NOMO-1 treated with DMSO at 0.1 percent for 48 hours (cell line): ENCODE measurements around the gene YIPF4.
"Not testable (repeated sequence)": the region's sequence is repeated elsewhere in the genome, so short reads cannot be mapped to it uniquely, and the experiment has no call there.

ENCODE experiments used
- DNase-seq: peaks from one replicate; lab custom pipeline; 2025; ENCODE audit not compliant: unreplicated experiment; lab: John Stamatoyannopoulos, UW

The YIPF4 gene

DNA sequence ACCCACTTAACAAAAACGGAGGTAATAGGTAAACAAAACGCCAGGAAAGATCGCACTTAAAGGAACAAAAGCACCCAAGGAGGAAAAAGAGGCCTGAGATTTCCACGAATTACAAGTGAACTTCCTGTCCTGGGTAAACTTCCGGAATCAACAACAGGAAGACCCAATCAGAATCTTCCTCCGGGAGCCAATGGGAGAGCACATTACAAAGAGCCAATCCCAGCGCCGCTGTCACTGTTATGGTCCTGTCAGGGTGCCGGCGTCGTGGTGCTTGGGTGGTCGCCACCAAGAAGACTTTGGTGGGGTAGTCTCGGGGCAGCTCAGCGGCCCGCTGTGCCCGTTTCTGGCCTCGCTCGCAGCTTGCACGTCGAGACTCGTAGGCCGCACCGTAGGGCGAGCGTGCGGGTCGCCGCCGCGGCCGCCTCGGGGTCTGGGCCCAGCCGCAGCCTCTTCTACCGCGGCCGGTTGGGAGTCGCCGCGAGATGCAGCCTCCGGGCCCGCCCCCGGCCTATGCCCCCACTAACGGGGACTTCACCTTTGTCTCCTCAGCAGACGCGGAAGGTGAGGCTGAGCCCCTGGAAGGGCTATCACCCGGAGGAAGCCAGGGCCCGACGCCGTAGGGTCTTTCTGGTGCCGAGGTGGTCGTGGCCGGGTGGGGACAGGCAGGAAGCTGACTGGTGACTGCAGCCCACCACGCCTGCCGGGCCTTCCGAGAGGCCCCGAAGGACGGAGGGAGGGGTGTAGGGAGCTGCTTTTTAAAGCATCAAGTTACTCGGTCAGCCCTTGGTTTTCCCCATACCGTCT lies at the start of gene YIPF4:
Gene YIPF4 (plus strand): TSS at position 231 of the 804 bp plus-strand sequence. CDS start 252 bp downstream, at position 483.
- DNase-seq: peak; percentile 89

DNA sequence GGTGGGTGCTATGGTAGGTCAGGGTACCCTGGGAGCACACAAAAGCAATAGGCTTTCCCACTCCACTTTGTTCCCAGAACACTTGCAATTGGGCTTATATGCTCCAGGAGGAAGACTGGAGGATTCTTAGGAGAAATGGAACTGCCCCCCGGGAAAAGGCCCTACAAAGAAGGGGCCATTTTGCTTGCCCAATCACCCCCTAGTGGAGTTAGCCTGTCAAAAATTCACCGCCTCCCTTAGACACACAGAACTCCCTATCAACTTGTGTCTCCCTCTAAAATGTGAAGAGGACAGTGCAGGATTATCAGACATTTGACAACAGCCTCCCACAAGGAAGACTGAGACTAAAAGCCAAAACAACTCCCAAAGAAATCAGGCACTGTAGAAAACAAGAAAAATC lies 49.5 kb upstream of the YIPF4 start:
- DNase-seq: no peak

DNA sequence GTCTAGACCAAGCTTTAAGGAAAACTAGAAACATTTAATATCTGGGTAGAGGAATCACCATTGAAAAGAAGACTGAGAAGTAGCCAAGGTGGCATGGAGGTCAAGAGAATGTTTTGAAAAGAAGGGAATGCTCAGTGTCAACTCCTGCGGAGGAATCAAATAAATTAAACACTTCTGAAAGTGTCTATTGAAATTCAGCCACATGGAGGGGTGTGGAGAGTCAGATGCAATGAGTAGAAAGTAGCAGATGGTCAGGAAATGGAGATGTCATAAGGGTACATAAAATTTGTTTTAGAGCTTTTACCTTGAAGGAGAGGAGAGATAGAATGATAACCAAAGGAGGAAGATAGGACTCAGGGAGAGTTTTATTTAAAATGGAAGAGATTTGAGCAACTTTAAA lies 48.1 kb upstream of the YIPF4 start:
- no peak for DNase-seq

DNA sequence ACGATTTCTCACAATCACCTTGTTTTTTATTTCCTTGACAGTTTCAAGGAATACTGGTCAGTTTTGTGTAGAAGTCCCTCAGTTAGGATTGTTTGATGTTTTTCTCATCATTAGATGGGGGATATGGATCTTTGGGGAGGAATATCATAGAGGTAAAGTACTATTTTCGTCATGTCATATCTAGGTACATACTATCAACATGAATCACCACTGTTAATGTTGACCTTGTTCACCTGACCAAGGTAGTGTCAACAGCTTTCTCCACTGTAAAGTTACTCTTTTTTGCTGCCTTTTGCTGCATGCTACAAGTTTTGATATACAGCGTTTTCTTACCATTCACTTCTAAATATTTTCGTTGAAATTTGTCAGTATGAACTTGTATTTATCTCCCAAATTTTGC lies 45.7 kb upstream of the YIPF4 start:
- DNase-seq: no peak

DNA sequence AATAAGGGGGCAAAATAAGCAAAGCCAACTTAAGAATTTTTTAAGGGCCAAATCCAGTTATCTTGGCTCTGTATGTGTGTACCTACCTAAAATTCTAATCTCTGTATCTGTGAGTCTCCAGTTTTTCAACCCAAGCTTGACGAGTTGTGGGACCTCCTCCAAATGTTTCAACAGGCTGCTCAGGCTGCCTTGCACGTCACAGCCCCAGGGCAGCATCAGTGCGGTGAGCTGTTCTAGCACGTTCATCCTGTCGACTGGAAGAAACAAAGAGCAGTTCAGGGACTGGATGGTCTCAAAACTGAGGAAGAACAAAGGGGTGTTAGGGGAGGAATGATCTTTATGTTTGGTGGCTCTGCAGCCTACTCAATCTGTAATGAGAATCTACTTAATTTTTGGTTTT lies 42.4 kb upstream of the YIPF4 start:
- DNase-seq: no peak

DNA sequence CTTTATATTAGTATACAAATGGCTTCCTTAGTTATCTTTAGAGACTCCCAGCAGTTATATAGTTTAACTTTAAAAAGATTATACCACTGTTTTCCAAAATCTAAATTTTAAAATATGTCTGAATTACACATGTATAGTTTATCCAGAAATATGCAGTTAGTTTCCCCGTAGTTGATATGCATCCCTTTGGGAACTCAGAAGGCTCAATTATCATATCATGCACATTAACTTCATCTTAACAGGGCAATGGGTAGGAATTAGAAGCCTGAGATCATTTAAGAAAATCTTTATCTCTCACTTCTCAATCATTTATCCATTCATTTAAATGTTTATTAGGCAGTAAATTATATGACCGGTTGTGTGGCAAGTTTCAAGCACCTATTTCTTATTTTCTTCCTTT lies 40.2 kb upstream of the YIPF4 start:
- DNase-seq: no peak

DNA sequence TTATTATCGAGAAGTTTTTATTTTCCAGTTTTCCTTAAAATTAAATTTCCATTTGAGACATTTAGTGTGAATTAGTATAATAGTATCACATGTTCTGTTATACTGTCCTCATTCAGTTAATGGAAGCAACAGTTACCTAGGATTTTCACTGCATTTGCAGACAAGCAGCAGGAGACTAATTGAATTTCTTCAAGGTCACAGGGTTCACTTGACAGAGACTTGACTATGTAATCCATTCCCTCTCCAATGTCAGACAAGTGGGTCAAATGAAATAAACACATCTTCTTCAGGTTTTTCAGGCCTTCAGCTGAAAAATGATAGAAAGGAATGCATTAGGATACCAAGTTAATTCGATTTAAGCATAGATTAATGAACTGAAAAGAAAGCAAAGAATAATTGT lies 39.7 kb upstream of the YIPF4 start:
- DNase-seq: no peak

DNA sequence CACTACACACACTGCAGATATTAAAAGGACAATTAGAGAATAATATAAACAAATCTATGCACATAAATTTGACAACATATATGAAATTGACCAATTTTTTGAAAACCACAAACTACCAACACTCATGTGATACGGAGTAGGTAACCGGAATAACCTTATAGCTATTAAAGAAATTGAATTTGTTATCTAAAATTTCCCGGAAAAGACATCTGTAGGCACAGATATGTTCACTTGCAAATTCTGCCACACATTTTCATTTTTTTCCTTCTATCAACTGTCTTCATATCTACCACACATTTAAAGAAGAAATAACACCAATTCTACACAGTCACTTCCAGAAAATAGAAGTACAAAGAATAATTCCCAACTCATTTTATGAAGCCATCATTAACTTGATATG lies 35.4 kb upstream of the YIPF4 start:
- DNase-seq: no peak

DNA sequence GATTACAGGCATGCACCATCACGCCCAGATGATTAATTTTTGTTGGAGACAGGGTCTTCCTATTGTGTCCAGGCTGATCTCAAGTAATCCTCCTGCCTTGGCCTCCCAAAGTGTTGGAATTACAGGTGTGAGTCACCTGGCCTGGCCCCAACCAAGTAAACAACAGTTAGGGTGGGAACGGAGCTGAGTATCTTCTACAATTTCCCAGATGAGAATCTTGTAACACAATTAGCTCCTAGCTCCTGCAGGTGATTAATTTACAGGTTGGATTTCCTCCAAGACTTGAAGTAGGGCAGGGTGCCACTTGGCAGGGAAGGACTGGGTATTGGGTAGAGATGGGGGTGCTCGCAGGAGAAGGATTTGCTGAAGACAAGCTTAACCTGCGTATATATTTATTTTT lies 30.8 kb upstream of the YIPF4 start:
- no peak for DNase-seq

DNA sequence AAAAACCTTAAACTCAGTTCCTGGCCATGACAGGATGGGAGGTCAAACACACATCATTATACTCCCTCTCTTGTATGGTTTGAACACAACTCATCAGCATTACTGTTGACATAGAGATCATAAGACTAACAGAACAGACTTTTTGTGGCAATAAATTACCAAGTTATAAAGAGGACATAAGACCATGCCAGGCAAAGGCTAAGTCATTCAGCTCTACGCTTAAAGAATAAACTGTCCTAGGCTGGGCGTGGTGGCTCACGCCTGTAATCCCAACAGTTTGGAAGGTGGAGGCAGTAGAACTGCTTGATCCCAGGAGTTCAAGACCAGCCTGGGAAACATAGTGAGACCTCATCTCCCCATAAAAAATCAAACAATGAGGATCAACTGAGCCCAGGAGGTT lies 29.4 kb upstream of the YIPF4 start:
- DNase-seq: no peak

DNA sequence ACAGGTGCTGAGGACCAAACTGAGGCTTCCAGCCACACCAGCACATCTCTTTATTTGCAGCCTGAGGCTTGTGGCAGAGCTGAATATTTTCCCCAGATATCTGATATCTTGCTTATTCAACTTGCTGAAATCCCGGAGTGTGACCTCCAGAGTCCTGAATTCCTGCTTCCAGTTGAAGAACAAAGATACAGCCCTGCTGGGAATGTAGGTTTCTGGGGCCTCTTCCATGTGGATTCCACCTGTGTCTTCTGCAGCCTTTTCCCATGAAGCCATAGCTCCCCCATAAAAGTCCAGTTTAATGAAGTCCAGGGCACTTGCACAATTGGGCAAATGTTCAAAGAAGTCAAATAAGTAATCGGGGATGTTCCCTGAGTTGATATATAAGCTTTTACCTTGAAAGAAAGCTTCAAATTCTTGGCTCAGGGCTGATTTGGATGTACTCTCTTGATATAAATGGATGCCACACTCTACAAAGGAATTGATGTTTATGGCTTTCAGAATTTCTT lies 27.9 kb upstream of the YIPF4 start:
- DNase-seq: no peak

DNA sequence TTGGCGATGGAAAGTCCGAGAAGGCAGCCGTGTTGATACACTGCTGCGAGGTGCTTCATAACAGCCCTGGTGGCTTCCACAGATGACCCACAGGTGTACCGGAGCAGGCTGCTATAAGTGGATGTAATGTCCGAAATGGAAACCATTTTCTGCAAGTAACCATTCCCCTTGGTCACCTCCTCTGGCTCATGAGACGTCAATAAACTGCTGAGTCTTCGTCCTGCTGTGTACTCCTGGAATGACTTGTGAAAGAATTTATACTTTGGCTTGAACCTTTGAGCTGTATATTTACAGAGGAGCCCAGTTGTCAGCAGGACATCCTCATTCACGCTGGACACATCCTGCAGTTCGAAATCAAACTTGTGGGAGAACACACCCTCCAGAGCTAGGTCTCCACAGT lies 27.4 kb upstream of the YIPF4 start:
- DNase-seq: no peak

DNA sequence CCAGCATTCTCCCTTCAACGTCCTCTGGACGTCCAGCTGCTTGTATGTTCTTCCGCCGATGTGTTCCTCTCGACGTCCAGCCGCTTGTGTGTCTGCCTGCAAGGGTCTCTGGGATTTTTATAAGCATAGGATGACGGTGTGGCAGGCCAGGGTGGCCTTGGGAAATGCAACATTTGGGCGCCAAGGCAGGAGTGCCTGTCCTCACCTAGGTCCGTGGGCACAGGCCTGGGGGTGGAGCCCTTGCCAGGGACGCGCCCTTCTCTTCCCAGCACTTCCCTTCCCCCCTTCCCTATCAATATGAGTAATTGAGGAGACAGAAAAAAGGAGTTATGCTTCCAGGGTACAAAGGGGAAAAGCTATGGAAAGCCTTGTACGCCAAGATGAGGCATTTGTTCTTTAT lies 19.5 kb upstream of the YIPF4 start:
- no peak for DNase-seq

DNA sequence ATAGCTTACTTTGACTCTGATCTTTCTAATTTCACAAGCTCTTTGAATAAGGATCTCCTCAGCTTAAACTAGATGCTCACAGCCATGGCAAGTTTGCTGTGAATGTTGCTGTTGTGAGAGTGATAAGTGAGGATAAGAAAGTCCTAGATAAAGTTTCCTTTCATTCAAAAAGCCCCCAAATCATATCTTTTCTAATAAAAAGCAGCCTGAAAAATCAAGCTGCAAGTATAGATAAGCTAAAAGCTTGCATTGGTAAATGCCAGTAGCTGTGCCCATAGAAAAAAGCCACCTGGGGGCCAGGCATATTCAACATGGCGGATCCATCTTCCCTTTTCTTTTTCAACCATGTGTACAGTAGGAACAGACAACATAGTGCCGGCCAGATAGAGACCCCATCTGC lies 17.3 kb upstream of the YIPF4 start:
- no peak for DNase-seq

DNA sequence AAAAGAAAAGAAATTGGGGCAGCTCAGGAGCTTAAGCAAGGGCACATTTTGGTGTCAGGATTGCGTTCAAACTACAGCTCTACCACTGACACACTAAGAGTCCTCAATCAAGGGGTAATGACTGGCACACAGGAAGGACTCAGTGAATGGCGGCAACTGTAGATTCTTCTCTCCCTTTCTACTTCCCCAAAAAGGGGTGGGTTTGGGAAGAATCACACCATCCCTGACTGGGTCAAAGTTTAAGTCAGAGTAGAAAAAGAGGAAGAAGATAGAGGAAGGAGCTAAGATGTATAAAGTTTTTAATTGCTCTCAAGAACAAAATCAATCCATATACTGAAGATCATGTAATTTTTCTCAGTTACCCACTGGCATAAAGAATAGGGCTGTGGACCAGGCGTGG lies 15.6 kb upstream of the YIPF4 start:
- DNase-seq: peak; percentile 95

DNA sequence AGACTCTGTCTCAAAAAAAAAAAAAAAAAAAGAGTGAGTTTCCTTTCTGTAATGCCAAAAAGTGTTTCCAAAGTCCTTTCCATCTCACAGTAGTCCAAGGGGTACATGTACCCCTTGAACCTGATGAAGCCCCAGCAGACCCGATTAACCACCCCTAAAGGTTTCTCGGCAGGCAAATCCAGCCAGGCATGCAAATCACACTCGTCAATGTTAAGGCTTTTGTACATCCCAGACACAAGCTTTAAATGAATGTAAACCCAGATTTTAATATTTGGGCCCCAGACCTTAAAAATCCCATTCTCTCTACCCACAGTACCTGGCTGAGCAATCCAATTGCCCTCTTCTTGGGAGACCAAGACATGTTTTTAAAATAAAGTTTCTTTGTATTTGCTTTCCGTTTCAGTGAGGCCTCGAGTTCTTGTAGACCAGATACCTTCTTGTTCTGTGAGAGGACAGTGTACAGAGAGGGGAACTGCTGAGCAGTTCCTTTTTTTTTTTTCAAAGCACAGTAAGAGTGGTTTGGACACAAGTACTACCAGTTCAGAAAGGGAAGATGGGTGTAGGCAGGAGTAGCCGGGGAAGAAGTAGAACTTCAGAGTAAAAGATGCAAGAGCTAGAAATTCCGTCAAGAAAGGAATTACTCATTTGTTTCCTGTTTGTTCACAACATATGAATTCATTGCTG lies 13.1 kb upstream of the YIPF4 start, which contains the start of gene NLRC4:
Gene NLRC4 (minus strand): TSS at position 465 of the 684 bp plus-strand sequence. CDS start 8,111 bp downstream, outside the sequence.
- peak; percentile 94 for DNase-seq

DNA sequence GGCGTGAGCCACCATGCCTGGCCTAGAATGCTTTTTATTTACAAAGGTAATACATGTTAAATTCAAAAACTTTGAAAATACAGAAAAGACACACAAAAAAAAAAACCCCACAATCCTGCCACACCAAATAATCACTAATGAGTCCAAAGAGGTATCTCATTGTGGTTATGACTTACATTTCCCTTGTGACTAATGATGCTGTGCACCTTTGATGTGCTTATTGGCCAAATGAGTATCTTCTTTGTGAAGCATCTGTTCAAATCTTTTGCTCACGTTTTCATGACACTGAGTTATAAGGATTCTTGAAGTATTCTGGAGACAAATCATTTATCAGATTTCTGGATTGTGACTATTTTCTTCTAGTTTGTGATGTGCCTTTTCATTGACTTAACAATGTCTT lies 6.6 kb upstream of the YIPF4 start:
- no peak for DNase-seq

DNA sequence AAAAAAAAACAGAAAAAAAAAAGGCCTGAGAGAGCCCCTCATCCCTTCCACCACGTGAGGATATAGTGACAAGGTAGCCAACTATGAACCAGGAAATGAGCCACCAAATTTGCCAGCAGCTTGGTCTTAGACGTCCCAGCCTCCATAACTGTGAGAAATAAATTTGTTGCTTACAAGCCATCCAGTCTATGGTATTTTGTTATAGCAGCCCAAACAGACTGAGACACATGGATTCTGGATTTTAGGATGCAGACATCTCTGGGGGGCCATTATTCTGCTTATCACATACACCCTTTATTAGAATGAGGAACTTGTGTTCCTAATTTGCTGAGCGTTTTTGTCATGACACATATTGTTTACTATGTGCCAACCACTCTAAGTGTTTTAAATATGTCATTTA lies 5.4 kb upstream of the YIPF4 start:
- no peak for DNase-seq

DNA sequence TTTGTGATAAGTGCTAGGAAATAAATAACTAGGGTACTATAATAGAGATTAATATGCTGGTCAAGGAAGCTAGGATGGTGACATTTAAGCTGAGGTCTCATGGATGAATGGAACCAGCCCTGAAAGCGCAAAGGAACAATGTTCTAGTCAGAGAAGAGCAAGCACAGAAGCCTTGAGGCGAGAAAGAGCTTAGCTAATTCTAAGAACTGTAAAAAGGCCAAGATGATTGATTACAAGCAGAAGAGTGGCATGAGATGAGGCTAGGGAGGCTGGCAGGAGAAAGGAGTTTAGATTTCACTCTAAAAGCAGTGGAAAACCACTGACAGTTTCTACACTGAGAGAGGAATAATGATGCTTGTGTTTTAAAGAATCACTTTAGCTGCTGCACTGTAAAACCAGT lies 3.4 kb upstream of the YIPF4 start:
- DNase-seq: no peak

DNA sequence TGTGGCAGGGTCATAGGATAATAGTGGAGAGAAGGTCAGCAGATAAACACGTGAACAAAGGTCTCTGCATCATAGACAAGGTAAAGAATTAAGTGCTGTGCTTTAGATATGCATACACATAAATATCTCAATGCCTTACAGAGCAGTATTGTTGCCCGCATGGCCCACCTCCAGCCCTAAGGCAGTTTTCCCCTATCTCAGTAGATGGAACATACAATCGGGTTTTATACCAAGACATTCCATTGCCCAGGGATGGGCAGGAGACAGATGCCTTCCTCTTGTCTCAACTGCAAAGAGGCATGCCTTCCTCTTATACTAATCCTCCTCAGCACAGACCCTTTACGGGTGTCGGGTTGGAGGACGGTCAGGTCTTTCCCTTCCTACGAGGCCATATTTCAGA lies 1.9 kb upstream of the YIPF4 start:
- not testable (repeated sequence) for DNase-seq

DNA sequence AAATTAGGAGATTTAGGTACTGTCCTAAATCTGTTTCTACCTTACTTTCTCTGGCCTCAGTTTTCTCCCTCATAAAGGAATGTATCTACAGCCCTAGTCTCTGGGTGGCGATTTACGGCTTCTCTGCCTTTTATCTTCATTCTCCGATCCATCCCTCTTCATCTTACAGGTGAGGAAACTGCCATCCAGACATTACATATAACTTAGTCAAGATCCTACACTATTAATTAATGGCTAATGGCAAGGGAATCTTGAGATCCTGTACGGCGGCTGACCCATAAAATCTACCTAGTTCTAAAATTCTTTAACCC lies 386 bp upstream of the YIPF4 start:
- DNase-seq: no peak

DNA sequence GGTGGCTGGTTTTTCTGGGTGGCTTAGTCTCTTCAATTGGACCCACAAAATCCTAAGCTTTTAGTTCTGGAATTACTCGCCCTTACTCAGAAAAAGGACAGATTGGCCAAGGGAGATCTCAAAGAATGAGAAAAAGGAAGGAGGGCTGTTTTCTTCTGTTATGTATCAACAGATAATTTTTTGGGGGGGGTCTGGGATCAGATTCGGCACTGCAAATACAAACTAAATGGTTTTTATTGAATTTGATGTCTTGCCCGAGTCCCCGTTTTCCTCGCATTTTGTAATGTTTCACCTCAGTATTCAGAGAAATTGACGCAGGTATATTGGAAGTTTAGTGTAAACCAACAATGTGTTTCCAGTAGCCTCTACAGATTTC lies 762 bp downstream of the YIPF4 start:
- peak; percentile 5 for DNase-seq

DNA sequence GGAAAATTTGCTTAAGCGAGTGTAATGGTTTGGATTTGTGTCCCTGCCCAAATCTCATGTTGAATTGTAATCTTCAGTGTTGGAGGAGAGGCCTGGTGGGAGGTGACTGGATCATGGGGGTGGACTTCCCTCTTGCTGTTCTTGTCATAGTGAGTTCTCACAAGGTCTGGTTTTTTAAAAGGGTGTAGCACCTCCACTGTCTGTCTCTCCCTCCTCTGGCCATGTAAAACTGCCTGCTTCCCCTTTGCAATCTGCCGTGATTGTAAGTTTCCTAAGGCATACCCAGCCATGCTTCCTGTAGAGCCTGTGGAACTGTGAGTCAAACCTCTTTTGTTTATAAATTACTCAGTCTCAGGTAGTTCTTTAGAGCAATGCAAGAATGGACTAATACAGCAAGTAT lies 6.6 kb downstream of the YIPF4 start:
- peak; percentile 5 for DNase-seq
